ENCODE data around the gene DYNC1H1. TPM values are rescaled to one million over a fixed set of nuclear protein-coding genes. Genes with fewer than 3 reads are reported as not detected.

Gene DYNC1H1
- total RNA-seq, 1 experiment from 2014 or later = 210 TPM

- Histone ChIP-seq H3K4me3 (ENCODE audit: insufficient read depth, low read depth, low read length) (no peak overlapping the region), H3K27me3 (ENCODE audit: control insufficient read depth, insufficient read depth, low read length) (no peaks in the 10 kb centered on the region), H3K36me3 (replicated peaks; ENCODE audit: control insufficient read depth, insufficient read depth, low read length) (peaks cover 64% of the 10 kb centered on the region)
- peak; percentile 7 for DNase-seq
These were observed 78.3 kb downstream of the DYNC1H1 start for GRCh38 chr14:102042699-102043098.

GRCh38 chr14:102043251-102044025 is 79.1 kb downstream of the DYNC1H1 start:
- peak; percentile 12 for DNase-seq
- Histone ChIP-seq H3K4me3 (ENCODE audit: insufficient read depth, low read depth, low read length) (no peak overlapping the region), H3K27me3 (ENCODE audit: control insufficient read depth, insufficient read depth, low read length) (no peaks in the 10 kb centered on the region), H3K36me3 (replicated peaks; ENCODE audit: control insufficient read depth, insufficient read depth, low read length) (peaks cover 67% of the 10 kb centered on the region)

- DNase-seq = peak; percentile 11
- H3K36me3 ChIP-seq (replicated peaks; ENCODE audit: control insufficient read depth, insufficient read depth, low read length) = peaks cover 67% of the 10 kb centered on the region
- H3K4me3 ChIP-seq (ENCODE audit: insufficient read depth, low read depth, low read length) = no peak overlapping the region
- H3K27me3 ChIP-seq (ENCODE audit: control insufficient read depth, insufficient read depth, low read length) = no peaks in the 10 kb centered on the region
These were observed 80.2 kb downstream of the DYNC1H1 start for GRCh38 chr14:102044566-102044965.

DNA sequence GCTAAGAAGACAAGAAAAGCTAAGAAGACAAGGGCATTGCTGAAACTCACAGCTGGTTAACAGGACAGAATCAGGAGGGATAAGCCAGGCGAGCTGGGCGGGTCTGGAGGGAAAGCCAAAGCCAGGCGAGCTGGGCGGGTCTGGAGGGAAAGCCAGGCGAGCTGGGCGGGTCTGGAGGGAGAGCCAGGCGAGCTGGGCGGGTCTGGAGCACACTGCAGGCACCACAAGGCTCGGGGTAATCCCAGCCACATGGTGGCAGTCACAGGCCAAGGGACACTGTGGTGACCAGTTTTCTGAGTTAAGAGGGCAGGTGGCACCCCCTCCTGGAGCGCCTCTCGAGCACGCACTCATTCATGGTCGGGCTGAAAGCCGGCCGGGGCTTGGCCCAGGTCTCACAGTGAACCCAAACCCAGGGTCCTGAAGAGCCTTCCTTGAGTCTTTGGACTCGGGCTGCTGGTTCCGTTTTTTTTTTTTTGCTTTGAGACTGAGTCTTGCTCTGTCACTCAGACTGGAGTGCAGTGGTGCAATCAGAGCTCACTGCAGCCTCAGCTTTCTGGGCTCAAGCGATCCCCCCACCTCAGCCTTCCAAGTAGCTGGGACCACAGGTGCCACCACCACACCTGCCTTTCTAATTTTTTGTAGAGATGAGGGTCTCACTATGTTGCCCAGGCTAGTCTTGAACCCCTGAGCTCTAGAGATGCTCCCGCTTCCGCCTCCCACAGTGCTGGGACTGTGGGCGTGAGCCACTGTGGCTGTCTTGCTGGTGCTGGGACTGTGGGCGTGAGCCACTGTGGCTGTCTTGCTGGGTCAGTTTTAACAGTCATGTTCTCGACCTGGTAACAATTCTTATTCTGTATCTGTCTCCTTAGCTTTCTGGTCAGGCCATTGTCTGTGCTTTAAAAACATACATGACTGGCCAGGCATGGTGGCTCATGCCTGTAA is 82.2 kb downstream of the DYNC1H1 start:
- H3K4me3 ChIP-seq (ENCODE audit: insufficient read depth, low read depth, low read length) = no peak overlapping the region
- H3K36me3 ChIP-seq (replicated peaks; ENCODE audit: control insufficient read depth, insufficient read depth, low read length) = peaks cover 63% of the 10 kb centered on the region
- H3K27me3 ChIP-seq (ENCODE audit: control insufficient read depth, insufficient read depth, low read length) = no peaks in the 10 kb centered on the region
- peak; percentile 95 for DNase-seq

- H3K36me3 ChIP-seq (replicated peaks; ENCODE audit: control insufficient read depth, insufficient read depth, low read length) = peaks cover 54% of the 10 kb centered on the region
- no peaks in the 10 kb centered on the region for H3K27me3 ChIP-seq (ENCODE audit: control insufficient read depth, insufficient read depth, low read length)
- DNase-seq = peak; percentile 21
- no peak overlapping the region for H3K4me3 ChIP-seq (ENCODE audit: insufficient read depth, low read depth, low read length)
These were observed 83.6 kb downstream of the DYNC1H1 start for GRCh38 chr14:102047808-102048540.

DNA sequence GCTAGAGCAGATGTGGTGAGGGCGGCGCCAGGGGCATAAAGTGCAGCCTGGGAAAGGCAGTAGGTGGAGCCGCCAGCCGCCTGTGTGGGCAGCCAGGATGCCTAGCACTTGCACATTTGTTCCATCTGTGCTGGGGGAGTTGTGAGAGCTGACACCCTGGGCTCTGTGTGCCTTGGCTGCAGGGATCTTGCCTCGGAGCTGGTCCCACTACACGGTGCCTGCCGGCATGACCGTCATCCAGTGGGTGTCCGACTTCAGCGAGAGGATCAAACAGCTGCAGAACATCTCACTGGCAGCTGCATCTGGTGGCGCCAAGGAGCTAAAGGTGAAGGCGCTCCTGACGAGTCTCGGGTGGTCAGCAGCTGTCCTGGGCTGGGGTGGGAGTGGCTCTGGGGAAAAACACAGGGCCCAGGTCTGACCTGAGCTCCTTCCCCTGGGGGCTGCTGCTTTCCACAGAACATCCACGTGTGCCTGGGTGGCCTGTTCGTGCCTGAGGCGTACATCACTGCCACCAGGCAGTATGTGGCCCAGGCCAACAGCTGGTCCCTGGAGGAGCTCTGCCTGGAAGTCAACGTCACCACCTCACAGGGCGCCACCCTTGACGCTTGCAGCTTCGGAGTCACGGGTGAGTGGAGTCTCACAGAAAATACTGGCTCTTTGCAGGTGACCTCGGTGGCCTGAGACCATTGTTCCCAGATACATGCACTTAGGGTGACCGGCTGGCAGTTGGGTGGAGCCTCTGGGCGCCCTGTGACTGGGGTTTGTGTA is 85.1 kb downstream of the DYNC1H1 start:
- peak; percentile 28 for DNase-seq
- H3K27me3 ChIP-seq (ENCODE audit: control insufficient read depth, insufficient read depth, low read length) = no peaks in the 10 kb centered on the region
- H3K4me3 ChIP-seq (ENCODE audit: insufficient read depth, low read depth, low read length) = no peak overlapping the region
- H3K36me3 ChIP-seq (replicated peaks; ENCODE audit: control insufficient read depth, insufficient read depth, low read length) = peaks cover 42% of the 10 kb centered on the region

DNA sequence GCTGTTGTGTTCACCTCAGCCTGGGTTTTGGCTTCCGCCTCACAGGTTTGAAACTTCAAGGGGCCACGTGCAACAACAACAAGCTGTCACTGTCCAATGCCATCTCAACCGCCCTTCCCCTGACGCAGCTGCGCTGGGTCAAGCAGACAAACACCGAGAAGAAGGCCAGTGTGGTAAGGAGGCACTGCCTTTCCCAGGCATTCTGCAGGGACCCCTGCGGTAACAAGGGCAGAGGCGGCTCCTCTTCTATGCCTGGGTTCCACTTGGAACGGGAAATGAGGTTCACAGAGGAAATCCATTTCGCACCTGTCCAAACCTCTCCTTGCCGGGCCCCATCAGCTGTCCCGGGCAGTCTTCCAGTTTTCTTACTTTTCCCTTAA is 85.6 kb downstream of the DYNC1H1 start:
- H3K4me3 ChIP-seq (ENCODE audit: insufficient read depth, low read depth, low read length) = no peak overlapping the region
- peaks cover 37% of the 10 kb centered on the region for H3K36me3 ChIP-seq (replicated peaks; ENCODE audit: control insufficient read depth, insufficient read depth, low read length)
- H3K27me3 ChIP-seq (ENCODE audit: control insufficient read depth, insufficient read depth, low read length) = no peaks in the 10 kb centered on the region
- peak; percentile 25 for DNase-seq

- DNase-seq = peak; percentile 72
- Histone ChIP-seq H3K4me3 (ENCODE audit: insufficient read depth, low read depth, low read length) (no peak overlapping the region), H3K36me3 (replicated peaks; ENCODE audit: control insufficient read depth, insufficient read depth, low read length) (peaks cover 37% of the 10 kb centered on the region), H3K27me3 (ENCODE audit: control insufficient read depth, insufficient read depth, low read length) (no peaks in the 10 kb centered on the region)
These were observed 86.3 kb downstream of the DYNC1H1 start for GRCh38 chr14:102050625-102051024.

GRCh38 chr14:102052522-102052921 is 88.1 kb downstream of the DYNC1H1 start:
- no peaks in the 10 kb centered on the region for H3K27me3 ChIP-seq (ENCODE audit: control insufficient read depth, insufficient read depth, low read length)
- peak; percentile 22 for DNase-seq
- H3K36me3 ChIP-seq (replicated peaks; ENCODE audit: control insufficient read depth, insufficient read depth, low read length) = peaks cover 32% of the 10 kb centered on the region
- no peak overlapping the region for H3K4me3 ChIP-seq (ENCODE audit: insufficient read depth, low read depth, low read length)

- H3K4me3 ChIP-seq (ENCODE audit: insufficient read depth, low read depth, low read length) = no peak overlapping the region
- no peaks in the 10 kb centered on the region for H3K27me3 ChIP-seq (ENCODE audit: control insufficient read depth, insufficient read depth, low read length)
- H3K36me3 ChIP-seq (replicated peaks; ENCODE audit: control insufficient read depth, insufficient read depth, low read length) = peaks cover 5% of the 10 kb centered on the region
- DNase-seq = peak; percentile 83
These were observed 91.0 kb downstream of the DYNC1H1 start for GRCh38 chr14:102055181-102055901.

GRCh38 chr14:102056694-102057442 is 92.5 kb downstream of the DYNC1H1 start:
- Histone ChIP-seq H3K36me3 (replicated peaks; ENCODE audit: control insufficient read depth, insufficient read depth, low read length) (peaks cover 2% of the 10 kb centered on the region; the same call in 1 of the 2 replicates), H3K27me3 (ENCODE audit: control insufficient read depth, insufficient read depth, low read length) (no peaks in the 10 kb centered on the region), H3K4me3 (ENCODE audit: insufficient read depth, low read depth, low read length) (no peak overlapping the region)
- DNase-seq = peak; percentile 47

DNA sequence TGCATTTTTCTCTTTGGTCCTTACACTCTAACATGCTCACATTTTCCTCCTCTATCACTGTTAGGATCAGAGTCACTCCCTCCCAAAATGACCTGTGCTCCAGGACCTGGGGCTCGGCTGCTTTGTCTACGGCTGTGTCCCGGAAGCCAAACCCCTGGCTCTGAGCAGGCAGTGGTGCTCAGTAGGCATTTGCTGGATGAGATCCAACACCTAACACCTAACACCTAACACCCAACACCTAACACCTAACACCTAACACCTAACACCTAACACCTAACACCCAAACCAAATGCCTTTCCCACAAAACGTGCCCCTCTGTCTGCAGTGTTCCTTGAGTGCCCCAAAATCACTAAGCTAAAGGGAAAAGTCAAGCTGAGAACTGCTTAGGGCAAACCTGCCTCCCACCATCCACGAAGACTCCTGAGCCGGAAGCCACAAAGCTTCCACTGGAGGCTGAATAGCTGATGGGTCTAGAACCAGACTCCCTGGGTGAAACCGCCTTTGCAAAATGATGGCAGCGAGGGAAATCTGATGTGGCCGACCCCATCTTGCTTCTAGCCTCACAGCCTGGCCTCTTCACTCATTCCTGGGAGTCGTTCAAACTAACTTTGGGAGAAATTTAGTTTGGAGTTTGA is 93.2 kb downstream of the DYNC1H1 start:
- peak; percentile 50 for DNase-seq
- Histone ChIP-seq H3K27me3 (ENCODE audit: control insufficient read depth, insufficient read depth, low read length) (no peaks in the 10 kb centered on the region), H3K36me3 (replicated peaks; ENCODE audit: control insufficient read depth, insufficient read depth, low read length) (peaks cover 2% of the 10 kb centered on the region; the same call in 1 of the 2 replicates), H3K4me3 (ENCODE audit: insufficient read depth, low read depth, low read length) (no peak overlapping the region)

Measured in H7 (cell line).